Gastroesophageal sphincter (tissue), 4 donors: ENCODE results near the gene SHISAL2B. TPM values are rescaled to one million over a fixed set of nuclear protein-coding genes. Genes with fewer than 3 reads are reported as not detected.
"Not testable (repeated sequence)": the region's sequence is repeated elsewhere in the genome, so short reads cannot be mapped to it uniquely, and the experiment has no call there.

ENCODE experiments used
- ATAC-seq: fragments of 150-250 bp; one replicate; pipeline ENCODE4 v1.9.1; 2016; ENCODE audit warnings: mild to moderate bottlenecking, moderate library complexity
- H3K27ac ChIP-seq, 4 donors: fragments of 200-600 bp; sonication (generic) in 3 of 4; 1 replicate in 3 of 4; 2 replicates in 1 of 4; pipeline ENCODE4 v1.5.1; 2016 to 2019
- H3K27me3 ChIP-seq: fragments of 200-600 bp; sonication (generic); one replicate; pipeline ENCODE4 v1.5.1; 2019
- H3K36me3 ChIP-seq, 2 donors: fragments of 200-600 bp; sonication (generic); one replicate each; pipeline ENCODE4 v1.5.1; 2019; ENCODE audit warnings: control low read depth in 1 of 2
- H3K4me1 ChIP-seq, 3 donors: fragments of 200-600 bp; sonication (generic); 1 replicate in 2 of 3; 2 replicates in 1 of 3; pipeline ENCODE4 v1.5.1; 2016 to 2019; ENCODE audit warnings: control low read depth in 2 of 3
- H3K4me3 ChIP-seq, 2 donors: fragments of 200-600 bp; sonication (generic); one replicate each; pipeline ENCODE4 v1.5.1; 2019; ENCODE audit warnings: mild to moderate bottlenecking in 1 of 2, moderate library complexity in 1 of 2
- H3K9me3 ChIP-seq, 3 donors: fragments of 200-600 bp; sonication (generic); one replicate each; pipeline ENCODE4 v1.5.1; 2017 to 2019; ENCODE audit warnings: control low read depth in 2 of 3
- CTCF ChIP-seq, 4 experiments: fragments of 200-600 bp in 2 of 4; fragments of 450-650 bp in 2 of 4; sonication (generic) in 1 of 4; IDR thresholded peaks; one replicate each; pipeline ENCODE4 v1.5.1; 2017 to 2019; ENCODE audit warnings: antibody characterized with exemption in 4 of 4, mild to moderate bottlenecking in 2 of 4, moderate library complexity in 2 of 4
- EP300 ChIP-seq: sonication (generic); formaldehyde crosslinking; IDR thresholded peaks from one replicate; pipeline ENCODE4 v1.6.1; 2017; ENCODE audit warnings: antibody characterized with exemption, mild to moderate bottlenecking
- POLR2A ChIP-seq, 2 donors: fragments of 450-650 bp; IDR thresholded peaks; one replicate each; pipeline ENCODE4 v1.6.1; 2017; ENCODE audit warnings: antibody characterized with exemption in 2 of 2, mild to moderate bottlenecking in 2 of 2, moderate library complexity in 1 of 2
- POLR2AphosphoS5 ChIP-seq: sonication (generic); formaldehyde crosslinking; IDR thresholded peaks from one replicate; pipeline ENCODE4 v1.6.1; 2017; ENCODE audit warnings: antibody characterized with exemption
- WGBS, 2 donors: methylation state at CpG; one replicate each; pipeline ENCODE4 v1.1.5; 2018; ENCODE audit warnings: low coverage in 1 of 2; 5-methylcytosine and 5-hydroxymethylcytosine counted together
- total RNA-seq, 4 donors: library from RNA; depleted of rRNA; stranded (reverse); fragments of >200 nt; gene quantifications; one replicate each; pipeline ENCODE4 v1.1.0, GENCODE V29; 2016

Gene SHISAL2B
- total RNA-seq, 4 donors from 2014 or later: not detected

GRCh38 chr5:64707191-64707590, 16.9 kb downstream of the SHISAL2B start:
- ATAC-seq: no peak
- H3K36me3 ChIP-seq: no peaks in the 10 kb centered on the region
- H3K9me3 ChIP-seq: no peaks in the 10 kb centered on the region
- H3K27me3 ChIP-seq: no peaks in the 10 kb centered on the region
- no peak overlapping the region for H3K4me3 ChIP-seq
- WGBS, 2 donors: 69 to 86% methylated on average over 2 of the region's 2 CpGs
- peaks cover 0 to 11% (median 0%) of the 10 kb centered on the region in 3 donors for H3K4me1 ChIP-seq
- H3K27ac ChIP-seq: no peak overlapping the region
- TF ChIP-seq EP300 (no peak), POLR2AphosphoS5 (no peak), CTCF (IDR thresholded peaks at IDR 0.05) (no peak), POLR2A (IDR thresholded peaks at IDR 0.05) (no peak)

GRCh38 chr5:64714495-64714894, 24.2 kb downstream of the SHISAL2B start:
- H3K4me1 ChIP-seq, ATAC-seq, H3K9me3 ChIP-seq, H3K4me3 ChIP-seq, H3K27me3 ChIP-seq, H3K36me3 ChIP-seq, H3K27ac ChIP-seq: not testable (repeated sequence)
- WGBS, 2 donors: no CpG with 5 or more reads among the region's 16 CpGs

GRCh38 chr5:64722588-64722987, 32.3 kb downstream of the SHISAL2B start:
- Histone ChIP-seq H3K27me3 (no peaks in the 10 kb centered on the region), H3K36me3 (peaks cover 0 to 58% of the 10 kb centered on the region in 2 donors), H3K27ac (no peak overlapping the region), H3K9me3 (no peaks in the 10 kb centered on the region), H3K4me1 (no peaks in the 10 kb centered on the region), H3K4me3 (no peak overlapping the region)
- WGBS, 2 donors: 67 to 89% methylated on average over 3 of the region's 3 CpGs
- no peak for ATAC-seq
- TF ChIP-seq CTCF (IDR thresholded peaks at IDR 0.05) (no peak), POLR2AphosphoS5 (no peak), EP300 (no peak), POLR2A (IDR thresholded peaks at IDR 0.05) (no peak)

GRCh38 chr5:64727150-64727549, 36.8 kb downstream of the SHISAL2B start:
- Histone ChIP-seq H3K36me3 (peaks cover 0 to 77% of the 10 kb centered on the region in 2 donors), H3K4me1 (no peaks in the 10 kb centered on the region), H3K27ac (no peak overlapping the region), H3K9me3 (no peaks in the 10 kb centered on the region), H3K27me3 (no peaks in the 10 kb centered on the region), H3K4me3 (no peak overlapping the region)
- TF ChIP-seq POLR2A (IDR thresholded peaks at IDR 0.05) (no peak), POLR2AphosphoS5 (no peak), CTCF (IDR thresholded peaks at IDR 0.05) (no peak), EP300 (no peak)
- 93 to 94% methylated on average over 2 of the region's 2 CpGs for WGBS, 2 donors
- ATAC-seq: no peak

GRCh38 chr5:64742411-64742810, 52.1 kb downstream of the SHISAL2B start:
- Histone ChIP-seq H3K4me1 (no peaks in the 10 kb centered on the region), H3K9me3 (no peaks in the 10 kb centered on the region), H3K27ac (no peak overlapping the region), H3K4me3 (no peak overlapping the region), H3K36me3 (peaks cover 0 to 39% of the 10 kb centered on the region in 2 donors), H3K27me3 (no peaks in the 10 kb centered on the region)
- 71 to 78% methylated on average over 1 of the region's 1 CpG for WGBS, 2 donors
- ATAC-seq: no peak
- TF ChIP-seq POLR2A (IDR thresholded peaks at IDR 0.05) (no peak), CTCF (IDR thresholded peaks at IDR 0.05) (no peak), EP300 (no peak), POLR2AphosphoS5 (no peak)
